A549 treated with Mapracorat at 1 μM for 4 hours (cell line): ENCODE data around the gene SLC35G6. TPM values are rescaled to one million over a fixed set of nuclear protein-coding genes. Genes with fewer than 3 reads are reported as not detected.

Experiments
- total RNA-seq: library from RNA; stranded (reverse); fragments of 200-300 nt; extraction: Qiagen RNA extraction; gene quantifications from 5 replicates; pipeline ENCODE4 v1.2.3, GENCODE V29; 2022

SLC35G6 gene
- 0.07 TPM in 1 of 5 replicates, not detected in the others for total RNA-seq

GRCh38 chr17:7481275-7481674 lies at the start of gene SLC35G6:
SLC35G6 (plus strand) TSS chr17:7481446; CDS start chr17:7481517, 71 bp downstream.

GRCh38 chr17:7439462-7440112 lies 41.7 kb upstream of the SLC35G6 start, which contains the start of gene FGF11:
FGF11 (plus strand) TSS chr17:7439512; CDS start chr17:7439621, 109 bp downstream.

GRCh38 chr17:7444682-7445618 lies 36.3 kb upstream of the SLC35G6 start, which contains the start of gene CHRNB1:
CHRNB1 (plus strand) TSS chr17:7445061; CDS start chr17:7445128, 67 bp downstream.

GRCh38 chr17:7479213-7480088 lies 1.8 kb upstream of the SLC35G6 start, which contains the start of gene ZBTB4:
ZBTB4 (minus strand) TSS chr17:7479631; CDS start chr17:7466801, 12,830 bp downstream.

GRCh38 chr17:7484067-7484918 lies 3.0 kb downstream of the SLC35G6 start, which contains the start of gene POLR2A:
POLR2A (plus strand) TSS chr17:7484366.

Other genes with a start within 250 kb of the SLC35G6 start
- 30.2 to 44.4 TPM (median 41.9 TPM) in 5 replicates for gene DVL2, start 246.9 kb upstream of the SLC35G6 start, total RNA-seq
- 86.3 to 101 TPM (median 94.7 TPM) in 5 replicates for gene PHF23, start 242.0 kb upstream of the SLC35G6 start, total RNA-seq
- 638 to 781 TPM (median 668 TPM) in 5 replicates for gene GABARAP, start 239.0 kb upstream of the SLC35G6 start, total RNA-seq
- 213 to 239 TPM (median 227 TPM) in 5 replicates for gene CTDNEP1, start 229.7 kb upstream of the SLC35G6 start, total RNA-seq
- gene ELP5, start 229.2 kb upstream of the SLC35G6 start, total RNA-seq: 128 to 149 TPM (median 131 TPM) in 5 replicates
- gene CLDN7, start 219.0 kb upstream of the SLC35G6 start, total RNA-seq: 1.5 to 3.0 TPM (median 2.0 TPM) in 5 replicates
- 0.28 to 0.57 TPM (median 0.35 TPM) in 5 replicates for gene SLC2A4, start 199.7 kb upstream of the SLC35G6 start, total RNA-seq
- 0.35 to 0.65 TPM (median 0.56 TPM) in 5 replicates for gene YBX2, start 186.8 kb upstream of the SLC35G6 start, total RNA-seq
- gene EIF5A, start 173.8 kb upstream of the SLC35G6 start, total RNA-seq: 1,593 to 1,803 TPM (median 1,704 TPM) in 5 replicates
- gene GPS2, start 166.1 kb upstream of the SLC35G6 start, total RNA-seq: 92.1 to 108 TPM (median 95.9 TPM) in 5 replicates
- gene NEURL4, start 152.1 kb upstream of the SLC35G6 start, total RNA-seq: 22.4 to 41.3 TPM (median 31.1 TPM) in 5 replicates
- 2.7 to 6.9 TPM (median 5.1 TPM) in 5 replicates for gene ACAP1, start 144.9 kb upstream of the SLC35G6 start, total RNA-seq
- gene KCTD11, start 129.3 kb upstream of the SLC35G6 start, total RNA-seq: 11.0 to 13.1 TPM (median 11.3 TPM) in 5 replicates
- gene TMEM95, start 126.3 kb upstream of the SLC35G6 start, total RNA-seq: not detected in 5 replicates
- 1.2 to 1.8 TPM (median 1.4 TPM) in 5 replicates for gene TNK1, start 100.4 kb upstream of the SLC35G6 start, total RNA-seq
- 37.1 to 48.8 TPM (median 43.3 TPM) in 5 replicates for gene PLSCR3, start 86.9 kb upstream of the SLC35G6 start, total RNA-seq
- 203 to 237 TPM (median 220 TPM) in 5 replicates for gene TMEM256, start 77.3 kb upstream of the SLC35G6 start, total RNA-seq
- 12.6 to 19.8 TPM (median 16.8 TPM) in 5 replicates for gene NLGN2, start 73.6 kb upstream of the SLC35G6 start, total RNA-seq
- not detected in 5 replicates for gene SPEM1, start 61.1 kb upstream of the SLC35G6 start, total RNA-seq
- not detected in 5 replicates for gene SPEM2, start 55.8 kb upstream of the SLC35G6 start, total RNA-seq
- not detected in 5 replicates for gene SPEM3, start 52.6 kb upstream of the SLC35G6 start, total RNA-seq
- 9.8 to 13.6 TPM (median 12.4 TPM) in 5 replicates for gene TMEM102, start 46.0 kb upstream of the SLC35G6 start, total RNA-seq
- 0.82 to 1.3 TPM (median 0.82 TPM) in 5 replicates for gene FGF11, start 41.9 kb upstream of the SLC35G6 start, total RNA-seq
- 8.2 to 10.6 TPM (median 8.6 TPM) in 5 replicates for gene CHRNB1, start 36.4 kb upstream of the SLC35G6 start, total RNA-seq
- 20.5 to 25.6 TPM (median 24.4 TPM) in 5 replicates for gene ZBTB4, start 1.8 kb upstream of the SLC35G6 start, total RNA-seq
- 56.9 to 82.2 TPM (median 79.5 TPM) in 5 replicates for gene POLR2A, start 2.9 kb downstream of the SLC35G6 start, total RNA-seq
- 10.0 to 13.5 TPM (median 10.9 TPM) in 5 replicates for gene TNFSF12, start 67.6 kb downstream of the SLC35G6 start, total RNA-seq
- 0.70 to 1.2 TPM (median 1.0 TPM) in 5 replicates for gene TNFSF13, start 77.3 kb downstream of the SLC35G6 start, total RNA-seq
- gene SENP3, start 80.5 kb downstream of the SLC35G6 start, total RNA-seq: 92.9 to 104 TPM (median 96.8 TPM) in 5 replicates
- 26.4 to 36.3 TPM (median 34.8 TPM) in 5 replicates for gene CD68, start 98.2 kb downstream of the SLC35G6 start, total RNA-seq
- 114 to 148 TPM (median 118 TPM) in 5 replicates for gene MPDU1, start 102.4 kb downstream of the SLC35G6 start, total RNA-seq
- 0.16 to 0.52 TPM (median 0.34 TPM) in 5 replicates for gene SOX15, start 108.6 kb downstream of the SLC35G6 start, total RNA-seq
- 51.9 to 59.1 TPM (median 57.7 TPM) in 5 replicates for gene FXR2, start 133.5 kb downstream of the SLC35G6 start, total RNA-seq
- 64.6 to 86.2 TPM (median 81.5 TPM) in 5 replicates for gene SAT2, start 146.4 kb downstream of the SLC35G6 start, total RNA-seq
- 0.31 to 0.69 TPM (median 0.67 TPM) in 5 replicates for gene SHBG, start 148.7 kb downstream of the SLC35G6 start, total RNA-seq
- gene ATP1B2, start 169.5 kb downstream of the SLC35G6 start, total RNA-seq: 0.08 to 0.45 TPM (median 0.10 TPM) in 5 replicates
- gene TP53, start 206.0 kb downstream of the SLC35G6 start, total RNA-seq: 41.5 to 46.5 TPM (median 42.4 TPM) in 5 replicates
- gene WRAP53, start 207.0 kb downstream of the SLC35G6 start, total RNA-seq: 32.1 to 42.0 TPM (median 40.9 TPM) in 5 replicates
- gene EFNB3, start 223.8 kb downstream of the SLC35G6 start, total RNA-seq: 1.1 to 1.3 TPM (median 1.2 TPM) in 5 replicates
- gene DNAH2, start 236.3 kb downstream of the SLC35G6 start, total RNA-seq: 0.01 to 0.02 TPM (median 0.01 TPM) in 4 of 5 replicates, not detected in the other